HepG2 (cell line): ENCODE data around the gene CCM2L. TPM values are rescaled to one million over a fixed set of nuclear protein-coding genes. Genes with fewer than 3 reads are reported as not detected.

Experiments used
- FOXO4 ChIP-seq: sonication (generic); formaldehyde crosslinking; conservative IDR thresholded peaks from 2 replicates; pipeline ENCODE4 v1.8.1; 2023; ENCODE audit warnings: missing genetic modification reagents
- GATAD1 ChIP-seq: IDR thresholded peaks from 2 replicates; pipeline ENCODE4 v1.6.1; 2016; ENCODE audit warnings: missing genetic modification reagents, missing compliant biosample characterization
- GLI4 ChIP-seq: sonication (generic); formaldehyde crosslinking; IDR thresholded peaks from 2 replicates; pipeline ENCODE4 v1.5.1; 2020; ENCODE audit warnings: missing genetic modification reagents, mild to moderate bottlenecking, moderate library complexity, borderline replicate concordance
- MAZ ChIP-seq, 2 experiments: sonication (generic) in 1 of 2; formaldehyde crosslinking in 1 of 2; IDR thresholded peaks; 2 replicates each; pipeline versions ENCODE4 v1.5.0 to v1.6.1; 2012 to 2020; ENCODE audit warnings: low read depth in 2 of 2, mild to moderate bottlenecking in 2 of 2, borderline replicate concordance in 1 of 2, improper control_type of control experiment in 1 of 2, low read length in 1 of 2, missing genetic modification reagents in 1 of 2, moderate library complexity in 1 of 2
- MIXL1 ChIP-seq: IDR thresholded peaks from 2 replicates; pipeline ENCODE4 v1.6.1; 2016
- MTF1 ChIP-seq: sonication (generic); formaldehyde crosslinking; IDR thresholded peaks from 2 replicates; pipeline ENCODE4 v1.5.0; 2020; ENCODE audit warnings: missing genetic modification reagents
- RBM39 ChIP-seq: fragments of 200-400 bp; formaldehyde crosslinking; IDR thresholded peaks from one replicate; pipeline ENCODE4 v1.6.1; 2018; ENCODE audit warnings: antibody characterized with exemption, mild to moderate bottlenecking, low read depth, low read length; ENCODE audit not compliant: poor library complexity, severe bottlenecking
- SALL1 ChIP-seq: sonication (generic); formaldehyde crosslinking; IDR thresholded peaks from 2 replicates; pipeline ENCODE4 v1.8.0; 2022; ENCODE audit warnings: mild to moderate bottlenecking, missing genetic modification reagents
- SPEN ChIP-seq: sonication (generic); formaldehyde crosslinking; IDR thresholded peaks from 2 replicates; pipeline ENCODE4 v1.5.1; 2020; ENCODE audit warnings: low read depth, mild to moderate bottlenecking, missing genetic modification reagents
- YY1 ChIP-seq: IDR thresholded peaks from 2 replicates; pipeline ENCODE4 v1.6.1; 2011; ENCODE audit warnings: low read length, low read depth, moderate library complexity, mild to moderate bottlenecking; ENCODE audit not compliant: insufficient read depth, insufficient replicate concordance
- ZBTB49 ChIP-seq: sonication (generic); formaldehyde crosslinking; IDR thresholded peaks from 2 replicates; pipeline ENCODE4 v1.4.0; 2020; ENCODE audit warnings: missing genetic modification reagents, borderline replicate concordance
- ZIK1 ChIP-seq: sonication (generic); formaldehyde crosslinking; IDR thresholded peaks from 2 replicates; pipeline ENCODE4 v1.5.0; 2020; ENCODE audit warnings: mild to moderate bottlenecking, low read depth, missing genetic modification reagents, borderline replicate concordance
- ZNF740 ChIP-seq: sonication (generic); formaldehyde crosslinking; IDR thresholded peaks from 2 replicates; pipeline ENCODE4 v1.4.0; 2020; ENCODE audit warnings: missing genetic modification reagents
- ZNF781 ChIP-seq: sonication (generic); formaldehyde crosslinking; IDR thresholded peaks from 2 replicates; pipeline ENCODE4 v1.5.1; 2020; ENCODE audit warnings: borderline replicate concordance, mild to moderate bottlenecking, missing genetic modification reagents; ENCODE audit errors: not compliant biosample characterization
- ZNF788 ChIP-seq: sonication (generic); formaldehyde crosslinking; IDR thresholded peaks from 2 replicates; pipeline ENCODE4 v1.5.0; 2020; ENCODE audit warnings: mild to moderate bottlenecking, missing genetic modification reagents, borderline replicate concordance
- ZSCAN31 ChIP-seq: sonication (generic); formaldehyde crosslinking; IDR thresholded peaks from 2 replicates; pipeline ENCODE4 v1.5.0; 2020; ENCODE audit warnings: low read depth, mild to moderate bottlenecking, missing genetic modification reagents
- polyA plus RNA-seq, 8 experiments: library from polyadenylated mRNA; depleted of rRNA in 3 of 8; stranded (reverse) in 7 of 8; unstranded in 1 of 8; fragments of >200 nt; fragmentation: Illumina TruSeq in 4 of 8; extraction: Trizol in 4 of 8; gene quantifications; 2 replicates each; pipeline versions ENCODE4 v1.2.1 to v1.2.3, GENCODE V29; 2011 to 2016; ENCODE audit warnings: low read depth in 4 of 8, missing spikeins in 1 of 8, mixed read lengths in 1 of 8; ENCODE audit not compliant: insufficient read depth in 1 of 8
- total RNA-seq, 5 experiments: library from RNA; depleted of rRNA; stranded (reverse); fragments of >200 nt; fragmentation: Illumina TruSeq; extraction: Trizol; gene quantifications; 2 replicates each; pipeline ENCODE4 v1.2.3, GENCODE V29; 2016; ENCODE audit warnings: low read depth in 1 of 5
- TF ChIP-seq, protein P1 (sequence below): IDR thresholded peaks from 2 replicates; pipeline ENCODE4 v1.6.1; 2016; ENCODE audit warnings: low read depth
- TF ChIP-seq, protein P2 (sequence below): sonication (generic); formaldehyde crosslinking; IDR thresholded peaks from 2 replicates; pipeline ENCODE4 v1.5.0; 2020; ENCODE audit warnings: missing genetic modification reagents
- TF ChIP-seq, protein P3 (sequence below): IDR thresholded peaks from 2 replicates; pipeline ENCODE4 v1.6.1; 2016; ENCODE audit warnings: low read depth, borderline replicate concordance

Gene CCM2L
- total and polyA plus RNA-seq, 2 of the 13 experiments (the other 11 are each of a cell fraction or from before 2014, with no cell fraction given), result 0.15 TPM; not detected in 1

DNA sequence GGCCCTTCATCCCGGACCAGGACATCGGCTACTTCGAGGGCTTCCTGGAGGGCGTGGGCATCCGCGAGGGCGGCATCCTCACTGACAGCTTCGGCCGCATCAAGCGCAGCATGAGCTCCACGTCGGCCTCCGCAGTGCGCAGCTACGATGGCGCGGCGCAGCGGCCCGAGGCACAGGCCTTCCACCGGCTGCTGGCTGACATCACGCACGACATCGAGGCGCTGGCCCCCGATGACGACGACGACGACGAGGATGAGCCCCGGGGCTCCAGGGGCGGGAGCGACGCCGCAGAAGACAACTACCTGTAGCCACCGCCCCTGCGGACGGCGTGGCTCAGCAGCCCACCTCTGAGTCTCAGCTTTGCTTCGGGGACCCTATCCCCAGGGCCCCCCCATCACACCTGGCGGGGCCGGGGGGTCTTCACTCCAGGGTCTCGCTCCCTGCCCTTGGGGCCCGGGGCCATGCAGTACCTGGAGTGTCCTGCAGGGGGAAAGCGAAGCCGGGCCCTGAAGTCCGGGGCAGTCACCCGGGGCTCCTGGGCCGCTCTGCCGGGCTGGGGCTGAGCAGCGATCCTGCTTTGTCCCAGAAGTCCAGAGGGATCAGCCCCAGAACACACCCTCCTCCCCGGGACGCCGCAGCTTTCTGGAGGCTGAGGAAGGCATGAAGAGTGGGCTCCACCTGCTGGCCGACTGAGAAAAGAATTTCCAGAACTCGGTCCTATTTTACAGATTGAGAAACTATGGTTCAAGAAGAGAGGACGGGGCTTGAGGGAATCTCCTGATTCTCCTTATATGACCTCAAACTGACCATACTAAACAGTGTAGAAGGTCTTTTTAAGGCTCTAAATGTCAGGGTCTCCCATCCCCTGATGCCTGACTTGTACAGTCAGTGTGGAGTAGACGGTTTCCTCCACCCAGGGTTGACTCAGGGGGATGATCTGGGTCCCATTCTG lies 21.0 kb downstream of the CCM2L start (continued):
- peak; percentile 63; the same call in 1 of the 2 replicates for TF ChIP-seq MAZ (IDR thresholded peaks at IDR 0.05; ENCODE audit: borderline replicate concordance, low read depth, low read length)
- TF ChIP-seq MAZ (CRISPR knock-in tag; IDR thresholded peaks at IDR 0.05; ENCODE audit: low read depth), result peak; percentile 73; the same call in 1 of the 2 replicates
- TF ChIP-seq, protein P1, sequence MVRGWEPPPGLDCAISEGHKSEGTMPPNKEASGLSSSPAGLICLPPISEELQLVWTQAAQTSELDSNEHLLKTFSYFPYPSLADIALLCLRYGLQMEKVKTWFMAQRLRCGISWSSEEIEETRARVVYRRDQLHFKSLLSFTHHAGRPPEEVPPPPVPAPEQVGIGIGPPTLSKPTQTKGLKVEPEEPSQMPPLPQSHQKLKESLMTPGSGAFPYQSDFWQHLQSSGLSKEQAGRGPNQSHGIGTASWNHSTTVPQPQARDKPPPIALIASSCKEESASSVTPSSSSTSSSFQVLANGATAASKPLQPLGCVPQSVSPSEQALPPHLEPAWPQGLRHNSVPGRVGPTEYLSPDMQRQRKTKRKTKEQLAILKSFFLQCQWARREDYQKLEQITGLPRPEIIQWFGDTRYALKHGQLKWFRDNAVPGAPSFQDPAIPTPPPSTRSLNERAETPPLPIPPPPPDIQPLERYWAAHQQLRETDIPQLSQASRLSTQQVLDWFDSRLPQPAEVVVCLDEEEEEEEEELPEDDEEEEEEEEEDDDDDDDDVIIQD (CRISPR knock-in tag), result peak; percentile 57; the same call in 1 of the 2 replicates
- TF ChIP-seq GATAD1 (CRISPR knock-in tag), result 0 out of 2 replicates have a peak, but pooled peaks have one; percentile 16
- TF ChIP-seq MIXL1 (CRISPR knock-in tag), result no peak
- TF ChIP-seq, protein P2, sequence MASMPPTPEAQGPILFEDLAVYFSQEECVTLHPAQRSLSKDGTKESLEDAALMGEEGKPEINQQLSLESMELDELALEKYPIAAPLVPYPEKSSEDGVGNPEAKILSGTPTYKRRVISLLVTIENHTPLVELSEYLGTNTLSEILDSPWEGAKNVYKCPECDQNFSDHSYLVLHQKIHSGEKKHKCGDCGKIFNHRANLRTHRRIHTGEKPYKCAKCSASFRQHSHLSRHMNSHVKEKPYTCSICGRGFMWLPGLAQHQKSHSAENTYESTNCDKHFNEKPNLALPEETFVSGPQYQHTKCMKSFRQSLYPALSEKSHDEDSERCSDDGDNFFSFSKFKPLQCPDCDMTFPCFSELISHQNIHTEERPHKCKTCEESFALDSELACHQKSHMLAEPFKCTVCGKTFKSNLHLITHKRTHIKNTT (CRISPR knock-in tag), result 0 out of 2 replicates have a peak, but pooled peaks have one; percentile 32
- 0 out of 2 replicates have a peak, but pooled peaks have one; percentile 47 for TF ChIP-seq ZIK1 (CRISPR knock-in tag)
- TF ChIP-seq SALL1 (CRISPR knock-in tag), result peak; percentile 71
- TF ChIP-seq ZSCAN31 (CRISPR knock-in tag), result peak; percentile 36; the same call in 1 of the 2 replicates
- TF ChIP-seq ZNF740 (CRISPR knock-in tag), result peak; percentile 74; the same call in 1 of the 2 replicates
- peak; percentile 25 for TF ChIP-seq YY1
- TF ChIP-seq MTF1 (CRISPR knock-in tag), result 0 out of 2 replicates have a peak, but pooled peaks have one; percentile 35
- 0 out of 2 replicates have a peak, but pooled peaks have one; percentile 69 for TF ChIP-seq GLI4 (CRISPR knock-in tag)
- no peak for TF ChIP-seq FOXO4 (CRISPR knock-in tag)
- peak; percentile 29 for TF ChIP-seq ZNF781 (CRISPR knock-in tag)
- TF ChIP-seq SPEN (CRISPR knock-in tag), result peak; percentile 58; the same call in 1 of the 2 replicates
- TF ChIP-seq ZNF788, result peak; percentile 71; the same call in 1 of the 2 replicates
- TF ChIP-seq ZBTB49 (CRISPR knock-in tag), result no peak
- peak; percentile 94 for TF ChIP-seq RBM39
- TF ChIP-seq, protein P3, sequence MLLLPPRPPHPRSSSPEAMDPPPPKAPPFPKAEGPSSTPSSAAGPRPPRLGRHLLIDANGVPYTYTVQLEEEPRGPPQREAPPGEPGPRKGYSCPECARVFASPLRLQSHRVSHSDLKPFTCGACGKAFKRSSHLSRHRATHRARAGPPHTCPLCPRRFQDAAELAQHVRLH (CRISPR knock-in tag), result peak; percentile 69; the same call in 1 of the 2 replicates
